Neural progenitor cell (in vitro differentiated cells): ENCODE results near the gene LRBA. TPM values are rescaled to one million over a fixed set of nuclear protein-coding genes. Genes with fewer than 3 reads are reported as not detected.
A peak's percentile ranks its signal among the peaks of the same experiment; 100 is the strongest.

Experiments
- DNase-seq: peaks from one replicate; pipeline ENCODE4 v3.0.0-alpha.2; 2016; ENCODE audit warnings: low spot score
- H2AFZ ChIP-seq: fragments of 200-600 bp; sonication (generic); replicated peaks from 2 replicates; pipeline ENCODE4 v1.6.1; 2016; ENCODE audit warnings: antibody characterized with exemption
- H3F3A ChIP-seq: fragments of 200-600 bp; sonication (generic); 2 replicates; pipeline ENCODE4 v1.6.1; 2016; ENCODE audit warnings: antibody characterized with exemption, low read depth
- H3K27ac ChIP-seq: fragments of 200-600 bp; sonication (generic); 2 replicates; pipeline ENCODE4 v1.5.1; 2016; ENCODE audit warnings: mild to moderate bottlenecking
- H3K27me3 ChIP-seq: fragments of 200-600 bp; sonication (generic); 2 replicates; pipeline ENCODE4 v1.6.1; 2016; ENCODE audit warnings: mild to moderate bottlenecking, moderate library complexity
- H3K36me3 ChIP-seq: fragments of 200-600 bp; sonication (generic); 2 replicates; pipeline ENCODE4 v1.5.1; 2016
- H3K4me1 ChIP-seq: fragments of 200-600 bp; sonication (generic); 2 replicates; pipeline ENCODE4 v1.6.1; 2016; ENCODE audit warnings: mixed run types
- H3K4me2 ChIP-seq: fragments of 200-600 bp; sonication (generic); 2 replicates; pipeline ENCODE4 v1.6.1; 2016
- H3K4me3 ChIP-seq: fragments of 200-600 bp; sonication (generic); 2 replicates; pipeline ENCODE4 v1.5.1; 2016
- H3K79me2 ChIP-seq: fragments of 200-600 bp; sonication (generic); 2 replicates; pipeline ENCODE4 v1.6.1; 2016; ENCODE audit warnings: low read depth
- H3K9ac ChIP-seq: fragments of 200-600 bp; sonication (generic); 2 replicates; pipeline ENCODE4 v1.6.1; 2016
- H3K9me3 ChIP-seq: fragments of 200-600 bp; sonication (generic); 2 replicates; pipeline ENCODE4 v1.5.1; 2016; ENCODE audit warnings: low read depth
- H4K20me1 ChIP-seq: fragments of 200-600 bp; sonication (generic); 2 replicates; pipeline ENCODE4 v1.6.1; 2016; ENCODE audit warnings: low read depth
- H3K27ac Mint-ChIP-seq: 3 replicates; pipeline ENCODE4 v1.8.0; 2021; ENCODE audit warnings: mixed read lengths
- H3K27me3 Mint-ChIP-seq: 2 replicates; pipeline ENCODE4 v1.8.0; 2022; ENCODE audit warnings: low read depth, mild to moderate bottlenecking, inconsistent platforms, moderate library complexity, mixed read lengths; ENCODE audit not compliant: insufficient read depth
- H3K36me3 Mint-ChIP-seq: 3 replicates; pipeline ENCODE4 v1.8.0; 2021; ENCODE audit warnings: mixed read lengths
- H3K4me1 Mint-ChIP-seq: 3 replicates; pipeline ENCODE4 v1.8.0; 2021; ENCODE audit warnings: mixed read lengths
- H3K4me3 Mint-ChIP-seq: 3 replicates; pipeline ENCODE4 v1.8.0; 2021; ENCODE audit warnings: mild to moderate bottlenecking, moderate library complexity, mixed read lengths
- H3K9me3 Mint-ChIP-seq: 3 replicates; pipeline ENCODE4 v1.8.0; 2020; ENCODE audit warnings: mixed read lengths
- CTCF ChIP-seq: fragments of 200-600 bp; sonication (generic); IDR thresholded peaks from 2 replicates; pipeline ENCODE4 v1.5.1; 2017; ENCODE audit warnings: antibody characterized with exemption, mild to moderate bottlenecking
- EZH2 ChIP-seq: fragments of 200-600 bp; sonication (generic); IDR thresholded peaks from 2 replicates; pipeline ENCODE4 v1.6.1; 2017; ENCODE audit warnings: antibody characterized with exemption, mild to moderate bottlenecking, moderate library complexity
- EZH2phosphoT487 ChIP-seq: fragments of 200-600 bp; sonication (generic); IDR thresholded peaks from 2 replicates; pipeline ENCODE4 v1.6.1; 2017; ENCODE audit warnings: antibody characterized with exemption
- total RNA-seq: library from RNA; depleted of rRNA; stranded (reverse); fragments of >200 nt; gene quantifications from 2 replicates; pipeline ENCODE4 v1.2.3, GENCODE V29; 2015; ENCODE audit warnings: low replicate concordance

LRBA gene
- total RNA-seq, 1 donor from 2014 or later = 111 TPM

GRCh38 chr4:150583287-150584110, 431.6 kb downstream of the LRBA start:
- Mint-ChIP-seq H3K27ac (no peak overlapping the region), H3K4me3 (peak overlapping the region; percentile 91), H3K9me3 (no peaks in the 10 kb centered on the region), H3K4me1 (peaks cover 54% of the 10 kb centered on the region), H3K36me3 (peaks cover 2% of the 10 kb centered on the region), H3K27me3 (peaks cover 49% of the 10 kb centered on the region)
- H3K4me3 ChIP-seq = peak overlapping the region; percentile 75
- no peaks in the 10 kb centered on the region for H3K9me3 ChIP-seq
- H3K9ac ChIP-seq = peak overlapping the region; percentile 21
- peaks cover 57% of the 10 kb centered on the region for H3F3A ChIP-seq
- TF ChIP-seq EZH2 (peak; percentile 53), CTCF (no peak)
- H3K27ac ChIP-seq = no peak overlapping the region
- H3K36me3 ChIP-seq = no peaks in the 10 kb centered on the region
- no peak overlapping the region for H2AFZ ChIP-seq
- peaks cover 61% of the 10 kb centered on the region for H3K4me1 ChIP-seq
- H3K4me2 ChIP-seq = peak overlapping the region; percentile 98
- H4K20me1 ChIP-seq = peaks cover 32% of the 10 kb centered on the region
- peak; percentile 70 for DNase-seq
- peaks cover 86% of the 10 kb centered on the region for H3K79me2 ChIP-seq
- peaks cover 48% of the 10 kb centered on the region for H3K27me3 ChIP-seq

GRCh38 chr4:150582873-150583286, 432.2 kb downstream of the LRBA start:
- H3K4me1 Mint-ChIP-seq = peaks cover 52% of the 10 kb centered on the region
- peak overlapping the region; percentile 21 for H3K9ac ChIP-seq
- H3K4me1 ChIP-seq = peaks cover 61% of the 10 kb centered on the region
- H3K4me3 ChIP-seq = peak overlapping the region; percentile 75
- no peaks in the 10 kb centered on the region for H3K9me3 Mint-ChIP-seq
- no peak overlapping the region for H3K27ac ChIP-seq
- H4K20me1 ChIP-seq = peaks cover 26% of the 10 kb centered on the region
- peak overlapping the region; percentile 91 for H3K4me3 Mint-ChIP-seq
- H3K9me3 ChIP-seq = no peaks in the 10 kb centered on the region
- peak overlapping the region; percentile 16 for H3K27ac Mint-ChIP-seq
- DNase-seq = peak; percentile 72
- H3K36me3 Mint-ChIP-seq = no peaks in the 10 kb centered on the region
- peak overlapping the region; percentile 98 for H3K4me2 ChIP-seq
- no peak for TF ChIP-seq EZH2phosphoT487
- TF ChIP-seq EZH2 = peak; percentile 14
- H3K27me3 ChIP-seq = peaks cover 48% of the 10 kb centered on the region
- no peak overlapping the region for H2AFZ ChIP-seq
- H3K36me3 ChIP-seq = no peaks in the 10 kb centered on the region
- peaks cover 62% of the 10 kb centered on the region for H3F3A ChIP-seq
- peaks cover 49% of the 10 kb centered on the region for H3K27me3 Mint-ChIP-seq
- peaks cover 86% of the 10 kb centered on the region for H3K79me2 ChIP-seq

GRCh38 chr4:150582146-150582872, 432.8 kb downstream of the LRBA start, which contains the start of gene MAB21L2:
TSS of gene MAB21L2 (plus strand) at chr4:150582151. CDS start at chr4:150583030, 879 bp downstream.
- H3K9me3 ChIP-seq = no peaks in the 10 kb centered on the region
- H4K20me1 ChIP-seq = peaks cover 20% of the 10 kb centered on the region
- peaks cover 65% of the 10 kb centered on the region for H3F3A ChIP-seq
- peak; percentile 50 for DNase-seq
- peaks cover 48% of the 10 kb centered on the region for H3K27me3 ChIP-seq
- H3K4me3 ChIP-seq = peak within 1 kb of the TSS; percentile 75
- peaks cover 47% of the 10 kb centered on the region for H3K27me3 Mint-ChIP-seq
- no peaks in the 10 kb centered on the region for H3K36me3 Mint-ChIP-seq
- peaks cover 61% of the 10 kb centered on the region for H3K4me1 ChIP-seq
- no peaks in the 10 kb centered on the region for H3K36me3 ChIP-seq
- peak within 1 kb of the TSS; percentile 91 for H3K4me3 Mint-ChIP-seq
- TF ChIP-seq CTCF = peak; percentile 21
- no peak for TF ChIP-seq EZH2
- H3K79me2 ChIP-seq = peaks cover 86% of the 10 kb centered on the region
- H2AFZ ChIP-seq = no peak within 1 kb of the TSS
- no peaks in the 10 kb centered on the region for H3K9me3 Mint-ChIP-seq
- peaks cover 54% of the 10 kb centered on the region for H3K4me1 Mint-ChIP-seq
- H3K9ac ChIP-seq = peak within 1 kb of the TSS; percentile 21
- peak within 1 kb of the TSS; percentile 98 for H3K4me2 ChIP-seq
- no peak within 1 kb of the TSS for H3K27ac ChIP-seq
- peak within 1 kb of the TSS; percentile 37 for H3K27ac Mint-ChIP-seq
